SJSA1 (cell line): ENCODE data around the gene KAZN. TPM values are rescaled to one million over a fixed set of nuclear protein-coding genes. Genes with fewer than 3 reads are reported as not detected.
"Not testable (repeated sequence)": the region's sequence is repeated elsewhere in the genome, so short reads cannot be mapped to it uniquely, and the experiment has no call there.

Experiments
- DNase-seq, 2 experiments: peaks; one replicate each; pipeline ENCODE4 v3.0.0-alpha.2; 2015 to 2020; ENCODE audit warnings: low spot score in 2 of 2, low read depth in 1 of 2
- H3K27ac ChIP-seq: fragments of 250-450 bp; sonication (Bioruptor Pico); 2 replicates; pipeline ENCODE4 v1.5.1; 2020; ENCODE audit warnings: mild to moderate bottlenecking, moderate library complexity
- H3K27me3 ChIP-seq: fragments of 250-450 bp; sonication (Bioruptor Pico); replicated peaks from 2 replicates; pipeline ENCODE4 v1.5.1; 2020; ENCODE audit warnings: mild to moderate bottlenecking, moderate library complexity
- H3K36me3 ChIP-seq: fragments of 250-450 bp; sonication (Bioruptor Pico); 2 replicates; pipeline ENCODE4 v1.5.1; 2020; ENCODE audit warnings: mild to moderate bottlenecking
- H3K4me1 ChIP-seq: fragments of 250-450 bp; sonication (Bioruptor Pico); replicated peaks from 2 replicates; pipeline ENCODE4 v1.6.1; 2021; ENCODE audit warnings: mild to moderate bottlenecking
- H3K4me3 ChIP-seq: fragments of 250-450 bp; sonication (Bioruptor Pico); 2 replicates; pipeline ENCODE4 v1.5.1; 2020; ENCODE audit warnings: mild to moderate bottlenecking
- H3K9me3 ChIP-seq: fragments of 250-450 bp; sonication (Bioruptor Pico); replicated peaks from 2 replicates; pipeline ENCODE4 v1.5.1; 2020; ENCODE audit warnings: mild to moderate bottlenecking
- total RNA-seq: library from RNA; depleted of rRNA; stranded (reverse); fragments of >200 nt; shearing (Covaris generic); gene quantifications from 2 replicates; pipeline ENCODE4 v1.2.3, GENCODE V29; 2014

Gene KAZN
- total RNA-seq, 1 experiment from 2014 or later: 4.2 TPM

DNA sequence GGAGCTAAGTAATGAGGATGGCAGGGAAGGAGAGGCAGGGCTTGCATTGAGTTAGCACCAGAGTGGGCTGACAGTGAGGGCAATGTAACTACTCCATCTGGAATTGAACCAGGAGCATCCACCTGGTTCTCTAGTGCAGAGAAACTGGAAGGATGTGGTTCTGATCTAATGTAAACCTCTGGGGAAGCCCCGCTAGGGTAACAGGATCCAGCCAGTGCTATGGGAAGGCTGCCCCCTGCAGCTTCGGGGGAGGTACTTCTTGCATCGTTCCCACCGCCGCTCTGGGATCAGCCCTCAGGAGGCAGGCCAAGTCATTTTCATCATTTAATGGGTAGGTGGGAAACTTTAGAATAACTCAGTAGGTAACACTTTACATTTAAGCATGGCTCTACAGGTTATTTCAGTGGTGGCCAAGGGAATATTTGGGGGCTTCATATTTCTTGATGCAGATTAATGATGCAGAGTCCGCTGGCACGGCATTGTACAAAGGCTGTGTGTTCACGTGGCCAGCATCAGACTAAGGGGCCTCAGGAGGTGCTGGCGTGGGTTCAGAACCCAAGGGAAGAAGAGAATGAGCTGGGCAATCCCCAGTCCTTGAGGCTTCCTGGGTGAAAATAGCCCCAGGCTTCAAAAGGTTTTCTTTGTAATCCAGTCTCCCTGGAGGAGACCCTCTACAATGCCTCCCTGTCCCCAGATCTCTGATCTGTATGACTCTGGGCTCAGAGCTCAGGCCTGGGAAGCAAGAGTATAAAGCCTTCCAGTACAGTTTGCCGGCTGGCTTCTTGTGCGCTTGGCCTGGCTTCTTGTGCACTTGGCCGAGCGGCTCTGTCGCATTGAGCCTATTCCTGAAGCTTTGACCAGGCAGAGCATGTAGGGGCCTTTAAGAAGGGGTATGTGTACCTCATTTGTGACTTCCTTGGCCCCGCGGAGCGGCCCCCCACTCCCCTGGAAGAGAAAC is 26.4 kb upstream of the KAZN start:
- H3K4me1 ChIP-seq: no peaks in the 10 kb centered on the region
- no peak overlapping the region for H3K4me3 ChIP-seq
- H3K9me3 ChIP-seq: no peaks in the 10 kb centered on the region
- no peak overlapping the region for H3K27ac ChIP-seq
- H3K36me3 ChIP-seq: no peaks in the 10 kb centered on the region
- no peak for DNase-seq
- H3K27me3 ChIP-seq: no peaks in the 10 kb centered on the region

DNA sequence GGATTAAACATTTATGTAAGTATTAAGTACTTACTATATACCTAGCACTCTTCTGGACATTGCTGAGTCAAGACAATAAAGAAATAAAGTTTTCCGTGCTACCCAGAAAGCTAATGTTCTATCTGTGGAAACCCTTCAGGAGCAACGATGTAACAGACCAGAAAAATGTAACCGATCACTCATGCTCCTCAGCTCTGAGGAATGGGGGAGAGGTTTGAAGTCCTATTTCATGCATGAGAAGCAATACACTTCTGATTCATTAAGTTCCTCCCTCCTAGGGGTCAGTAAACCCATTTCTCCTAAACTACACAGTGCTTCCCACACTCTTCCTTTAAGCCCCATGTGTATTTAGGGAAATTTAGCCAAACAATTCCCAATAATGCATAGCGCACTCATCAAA is 25.6 kb upstream of the KAZN start:
- H3K4me3 ChIP-seq: no peak overlapping the region
- no peak for DNase-seq
- no peak overlapping the region for H3K27ac ChIP-seq
- no peaks in the 10 kb centered on the region; the same call in 1 of the 2 replicates for H3K4me1 ChIP-seq
- no peaks in the 10 kb centered on the region for H3K36me3 ChIP-seq
- no peaks in the 10 kb centered on the region for H3K9me3 ChIP-seq
- no peaks in the 10 kb centered on the region for H3K27me3 ChIP-seq

DNA sequence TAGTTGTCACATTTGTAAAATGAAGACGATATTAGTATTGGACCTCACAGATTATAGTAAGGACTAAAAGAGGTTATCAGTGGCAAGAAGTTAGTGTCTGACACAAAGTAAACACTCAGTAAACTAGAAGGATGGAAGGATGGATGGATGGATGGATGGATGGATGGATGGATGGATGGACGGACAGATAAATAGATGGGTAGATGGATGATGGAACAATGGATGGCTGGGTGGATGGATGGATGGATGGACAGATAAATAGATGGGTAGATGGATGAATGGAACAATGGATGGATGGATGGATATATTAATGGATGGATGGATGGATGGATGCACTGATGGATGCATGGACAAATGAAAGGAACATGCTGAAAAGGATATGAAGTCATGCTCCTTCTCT is 22.3 kb upstream of the KAZN start:
- DNase-seq: no peak
- Histone ChIP-seq H3K27me3 (no peaks in the 10 kb centered on the region), H3K27ac (no peak overlapping the region), H3K4me3 (no peak overlapping the region), H3K9me3 (no peaks in the 10 kb centered on the region), H3K4me1 (no peaks in the 10 kb centered on the region; the same call in 1 of the 2 replicates), H3K36me3 (no peaks in the 10 kb centered on the region)

DNA sequence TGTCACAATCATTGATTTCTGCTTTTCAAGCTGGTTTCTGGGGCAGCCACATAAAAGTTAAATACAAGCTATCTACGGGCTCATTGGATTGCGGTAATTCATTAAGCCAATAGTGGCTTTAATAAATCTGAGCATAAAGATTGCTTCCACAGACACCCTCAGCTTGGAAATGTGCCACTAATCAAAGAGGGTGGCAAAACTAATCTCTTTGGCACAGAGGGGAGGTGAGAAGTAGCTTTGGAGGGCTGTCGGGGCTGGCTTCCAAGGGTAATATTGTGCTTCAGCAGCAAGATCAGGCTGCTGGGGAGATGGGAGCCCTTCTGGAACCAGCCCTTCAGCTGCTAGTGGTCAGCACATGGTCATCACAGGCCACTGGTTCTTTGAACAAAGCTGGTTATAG is 21.2 kb upstream of the KAZN start:
- no peaks in the 10 kb centered on the region for H3K36me3 ChIP-seq
- no peak for DNase-seq
- H3K4me1 ChIP-seq: no peaks in the 10 kb centered on the region; the same call in 1 of the 2 replicates
- no peak overlapping the region for H3K4me3 ChIP-seq
- no peak overlapping the region for H3K27ac ChIP-seq
- no peaks in the 10 kb centered on the region for H3K9me3 ChIP-seq
- no peaks in the 10 kb centered on the region for H3K27me3 ChIP-seq

DNA sequence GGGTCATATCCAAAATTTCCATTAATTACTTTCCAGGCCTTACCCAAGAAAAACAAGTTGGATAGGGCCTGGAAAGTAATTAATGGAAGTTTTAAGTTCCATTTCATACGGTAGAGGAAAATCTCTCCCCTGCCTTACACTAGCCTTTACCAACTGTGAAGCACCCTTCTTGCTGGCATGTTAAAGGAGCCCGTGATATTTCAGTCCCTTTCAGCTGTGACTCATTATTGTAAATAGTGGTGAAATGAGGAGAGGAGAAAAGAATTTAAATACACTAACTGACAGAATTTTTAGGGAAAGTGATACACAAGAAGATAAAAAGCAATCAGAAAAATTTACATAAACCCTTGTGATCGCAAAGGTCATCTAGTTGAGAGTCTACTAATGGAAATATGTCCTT is 20.3 kb upstream of the KAZN start:
- no peak overlapping the region for H3K27ac ChIP-seq
- H3K4me3 ChIP-seq: no peak overlapping the region
- H3K9me3 ChIP-seq: no peaks in the 10 kb centered on the region
- no peaks in the 10 kb centered on the region; the same call in 1 of the 2 replicates for H3K4me1 ChIP-seq
- no peaks in the 10 kb centered on the region for H3K27me3 ChIP-seq
- DNase-seq: no peak
- no peaks in the 10 kb centered on the region for H3K36me3 ChIP-seq

DNA sequence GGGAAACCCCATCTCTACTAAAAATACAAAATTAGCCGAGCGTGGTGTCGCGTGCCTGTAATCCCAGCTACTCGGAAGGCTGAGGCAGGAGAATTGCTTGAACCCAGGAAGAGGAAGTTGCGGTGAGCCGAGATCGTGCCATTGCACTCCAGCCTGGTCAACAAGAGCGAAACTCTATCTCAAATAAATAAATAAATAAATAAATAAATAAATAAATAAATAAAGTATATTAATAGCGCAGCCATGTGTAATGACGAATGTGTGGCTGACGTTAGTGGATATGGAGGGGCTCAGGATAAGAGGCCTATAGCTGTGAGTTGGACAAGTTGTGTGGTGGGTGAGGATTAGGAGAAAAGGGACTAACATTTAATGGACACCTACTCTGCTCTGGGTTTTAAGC is 18.2 kb upstream of the KAZN start:
- H3K36me3 ChIP-seq, H3K4me3 ChIP-seq, H3K27ac ChIP-seq, H3K27me3 ChIP-seq, H3K9me3 ChIP-seq, H3K4me1 ChIP-seq, DNase-seq: not testable (repeated sequence)

DNA sequence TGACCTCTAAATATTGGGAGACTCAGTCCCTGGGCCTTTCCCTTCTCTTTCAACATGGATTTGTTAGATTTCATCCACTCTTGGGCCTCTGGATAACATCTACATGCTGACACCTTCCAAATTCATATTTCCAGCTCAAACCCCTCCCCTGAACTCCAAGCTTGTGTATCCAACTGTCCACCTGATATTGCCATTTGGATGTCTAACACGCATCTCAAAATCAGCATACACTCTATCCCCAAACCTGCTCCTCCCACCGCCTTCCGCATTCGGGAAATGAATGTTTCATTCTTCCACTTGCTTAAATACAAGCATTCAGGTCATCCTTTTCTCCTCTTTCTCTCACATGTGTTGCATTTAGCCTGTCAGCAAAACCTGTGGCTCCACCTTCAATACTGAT is 17.5 kb upstream of the KAZN start:
- Histone ChIP-seq H3K9me3 (no peaks in the 10 kb centered on the region), H3K4me3 (no peak overlapping the region), H3K4me1 (no peaks in the 10 kb centered on the region; the same call in 1 of the 2 replicates), H3K27ac (no peak overlapping the region), H3K27me3 (no peaks in the 10 kb centered on the region), H3K36me3 (no peaks in the 10 kb centered on the region)
- no peak for DNase-seq

DNA sequence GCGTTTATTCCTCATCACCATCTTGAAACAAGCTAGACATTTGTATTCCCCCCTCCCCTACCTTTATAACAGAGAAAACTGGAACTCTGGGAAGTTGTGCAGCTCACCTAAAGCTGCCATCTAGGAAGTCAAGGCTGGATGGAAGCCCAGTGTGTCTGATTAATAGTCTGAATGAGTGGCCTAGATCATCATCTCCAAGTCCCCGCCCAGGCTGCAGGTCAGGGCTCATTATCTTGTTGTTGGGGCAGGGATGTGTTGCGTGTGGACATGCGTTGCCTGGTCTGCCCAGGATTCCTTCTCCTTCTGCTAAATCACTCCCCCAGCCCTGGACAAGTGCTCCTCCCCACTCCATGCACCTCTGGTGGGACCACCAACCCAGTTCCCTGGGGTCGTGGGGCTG is 14.7 kb upstream of the KAZN start:
- Histone ChIP-seq H3K4me3 (no peak overlapping the region), H3K27me3 (no peaks in the 10 kb centered on the region), H3K9me3 (no peaks in the 10 kb centered on the region), H3K4me1 (no peaks in the 10 kb centered on the region), H3K27ac (no peak overlapping the region), H3K36me3 (no peaks in the 10 kb centered on the region)
- DNase-seq: no peak

DNA sequence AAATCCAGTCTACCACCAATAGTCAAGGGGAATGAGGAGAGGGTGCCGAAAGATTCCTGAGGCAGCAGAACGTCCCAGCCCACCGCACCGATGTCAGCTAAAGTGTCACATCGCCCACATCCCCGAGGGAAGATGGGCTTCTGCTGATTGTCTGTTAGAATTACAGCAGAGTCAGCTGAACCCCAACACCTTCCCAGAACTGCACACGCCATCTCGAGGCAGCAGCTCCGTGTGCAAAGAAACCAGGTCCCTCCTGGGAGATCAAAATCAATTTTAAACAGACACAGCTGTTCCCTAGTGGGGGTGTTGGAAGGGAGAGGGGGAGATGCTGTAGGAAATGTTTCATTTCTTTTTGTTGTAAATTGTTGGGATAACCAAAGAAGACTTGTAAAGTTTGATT is 12.8 kb upstream of the KAZN start:
- DNase-seq: no peak
- Histone ChIP-seq H3K4me1 (no peaks in the 10 kb centered on the region), H3K4me3 (no peak overlapping the region)

DNA sequence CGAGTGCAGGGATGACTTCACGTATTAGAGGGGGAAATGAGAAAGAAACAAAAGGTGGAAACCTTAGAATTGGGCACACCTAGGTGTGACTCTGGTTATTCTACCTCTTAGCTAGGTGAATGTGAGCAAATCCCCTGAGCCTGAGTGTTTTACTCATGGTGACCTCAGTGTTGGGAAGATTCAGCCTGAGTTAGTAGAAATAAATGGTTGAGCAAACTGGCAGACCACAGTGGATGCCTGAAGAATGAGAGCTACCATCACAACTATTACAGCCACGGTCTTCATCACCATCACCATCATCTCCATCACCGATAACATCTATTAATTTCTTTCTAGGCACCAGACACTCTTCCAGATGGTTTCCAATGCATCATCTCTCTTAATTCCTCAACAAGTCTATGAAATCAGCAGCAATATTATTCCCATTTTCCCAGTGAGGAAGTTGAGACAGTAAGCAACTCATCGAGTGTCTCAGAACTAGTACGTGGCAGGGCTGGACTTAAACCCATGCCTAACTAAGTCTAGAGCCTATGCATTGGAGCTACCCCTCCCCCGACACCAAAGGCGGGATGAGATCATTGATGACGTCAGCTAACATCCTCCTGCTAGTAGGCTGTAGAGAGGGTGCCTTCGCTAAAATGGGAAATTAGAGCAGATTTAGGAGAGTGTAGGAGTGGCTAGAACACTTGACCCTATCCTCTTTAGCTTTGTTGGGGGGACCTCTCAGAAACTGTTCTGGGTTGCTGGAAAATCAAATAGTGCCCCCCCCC is 7.9 kb upstream of the KAZN start:
- no peak overlapping the region for H3K27ac ChIP-seq
- no peak for DNase-seq
- H3K9me3 ChIP-seq: no peaks in the 10 kb centered on the region
- H3K27me3 ChIP-seq: peaks cover 7% of the 10 kb centered on the region; the same call in 1 of the 2 replicates
- no peak overlapping the region for H3K4me3 ChIP-seq
- H3K4me1 ChIP-seq: no peaks in the 10 kb centered on the region
- no peaks in the 10 kb centered on the region for H3K36me3 ChIP-seq

More for the DNA sequence above, 12.8 kb upstream of the KAZN start:
- Histone ChIP-seq H3K36me3 (no peaks in the 10 kb centered on the region), H3K9me3 (no peaks in the 10 kb centered on the region), H3K27ac (no peak overlapping the region), H3K27me3 (peaks cover 4% of the 10 kb centered on the region; the same call in 1 of the 2 replicates)

DNA sequence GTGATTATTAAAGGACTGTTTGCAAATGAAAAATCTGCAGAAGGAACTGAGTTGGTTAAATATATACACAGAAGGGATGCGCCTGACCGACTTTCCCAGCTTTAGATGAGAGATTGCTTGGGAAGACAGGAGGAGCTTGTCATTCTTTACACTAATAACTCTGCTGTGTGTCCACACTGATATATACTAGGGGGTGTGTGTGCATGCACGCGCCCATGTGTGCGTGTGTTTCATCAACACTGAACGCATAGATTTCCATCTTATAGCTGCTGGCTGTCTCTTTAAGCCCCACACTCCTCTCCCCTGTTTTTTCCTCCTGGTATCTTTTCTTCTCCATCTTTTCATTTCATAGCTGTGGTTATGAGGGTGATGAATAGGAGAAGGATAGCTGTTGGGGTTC is 6.9 kb upstream of the KAZN start:
- no peaks in the 10 kb centered on the region for H3K36me3 ChIP-seq
- no peak overlapping the region for H3K27ac ChIP-seq
- H3K4me1 ChIP-seq: no peaks in the 10 kb centered on the region
- no peaks in the 10 kb centered on the region for H3K9me3 ChIP-seq
- H3K4me3 ChIP-seq: no peak overlapping the region
- no peak for DNase-seq
- H3K27me3 ChIP-seq: peaks cover 14% of the 10 kb centered on the region

DNA sequence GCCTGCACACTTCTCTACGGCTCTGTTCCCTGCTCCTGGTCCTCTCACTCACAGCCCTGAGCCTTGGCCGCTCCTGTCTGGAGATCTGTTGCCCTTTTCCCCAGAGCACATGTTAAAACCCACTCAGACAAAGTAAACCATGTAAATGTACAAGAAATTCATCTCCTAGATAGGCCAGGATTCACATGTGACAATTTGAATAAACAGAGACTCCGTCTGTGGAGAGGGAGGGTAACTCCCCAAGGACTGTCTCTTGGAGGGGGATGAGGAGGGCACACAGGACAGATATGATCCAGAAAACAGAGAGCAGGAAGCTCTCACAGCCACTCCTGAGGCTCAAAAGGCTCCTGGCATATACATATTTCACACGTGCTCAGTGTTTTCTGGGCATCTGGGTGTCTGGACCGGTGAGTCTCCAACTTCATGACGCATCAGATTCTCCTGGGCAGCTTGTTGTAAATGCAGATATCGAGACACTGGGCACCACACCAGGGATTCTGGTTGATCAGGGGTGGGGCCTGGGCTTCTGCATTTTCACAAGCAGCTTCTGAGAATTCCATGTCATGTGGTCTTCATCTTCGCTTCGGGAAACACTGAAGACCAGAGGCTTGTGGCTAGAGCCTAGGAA is 6.4 kb upstream of the KAZN start:
- no peak for DNase-seq
- H3K4me3 ChIP-seq: no peak overlapping the region
- no peaks in the 10 kb centered on the region for H3K9me3 ChIP-seq
- H3K27me3 ChIP-seq: peaks cover 19% of the 10 kb centered on the region
- H3K27ac ChIP-seq: no peak overlapping the region
- no peaks in the 10 kb centered on the region for H3K36me3 ChIP-seq
- no peaks in the 10 kb centered on the region for H3K4me1 ChIP-seq

DNA sequence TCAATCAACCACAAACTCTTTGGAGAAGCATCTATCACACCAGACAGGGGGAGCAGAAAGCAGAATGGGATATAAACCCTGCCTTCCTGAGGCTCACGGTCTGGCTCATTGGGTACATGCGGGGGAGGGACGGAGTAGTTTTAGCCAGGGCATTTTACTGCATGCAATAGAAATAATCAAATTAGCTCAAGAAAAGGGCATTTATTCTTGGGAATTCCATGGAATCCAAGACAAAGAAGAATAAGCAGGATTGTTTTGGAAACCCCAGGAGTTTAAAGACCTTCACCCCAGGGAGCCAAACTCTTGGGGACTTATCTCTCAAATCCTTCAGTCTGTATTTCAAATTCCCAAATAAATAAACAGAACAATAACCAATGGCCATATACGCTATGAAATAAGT is 5.2 kb upstream of the KAZN start:
- Histone ChIP-seq H3K4me3 (no peak overlapping the region), H3K27me3 (peaks cover 31% of the 10 kb centered on the region), H3K36me3 (no peaks in the 10 kb centered on the region), H3K27ac (no peak overlapping the region), H3K9me3 (no peaks in the 10 kb centered on the region), H3K4me1 (peaks cover under 1% of the 10 kb centered on the region)
- no peak for DNase-seq

DNA sequence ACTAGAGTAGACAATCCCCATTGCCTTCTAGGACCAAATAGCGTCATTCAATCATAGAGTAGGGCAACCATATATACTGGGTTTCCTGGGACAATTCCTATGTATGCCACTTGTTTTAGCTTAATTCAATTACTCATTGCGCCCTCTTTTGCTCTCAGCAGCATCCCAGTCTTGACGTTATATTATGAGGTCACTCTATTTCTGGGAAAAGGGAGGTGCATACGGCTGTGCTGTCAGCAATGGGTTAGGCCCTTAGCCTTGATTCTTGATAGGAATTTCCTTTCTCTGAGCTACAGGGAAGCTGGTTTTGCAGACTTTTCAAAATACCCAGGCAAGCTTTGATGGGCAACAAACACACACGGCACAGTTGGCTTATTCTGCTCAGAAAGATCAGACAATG is 4.4 kb upstream of the KAZN start:
- H3K27ac ChIP-seq: no peak overlapping the region
- H3K27me3 ChIP-seq: peaks cover 39% of the 10 kb centered on the region
- no peak for DNase-seq
- H3K9me3 ChIP-seq: no peaks in the 10 kb centered on the region
- H3K4me3 ChIP-seq: no peak overlapping the region
- H3K36me3 ChIP-seq: no peaks in the 10 kb centered on the region
- peaks cover 8% of the 10 kb centered on the region for H3K4me1 ChIP-seq
